WTC11 (cell line): ENCODE data around the gene TCTN3. TPM values are rescaled to one million over a fixed set of nuclear protein-coding genes. Genes with fewer than 3 reads are reported as not detected.
A peak's percentile ranks its signal among the peaks of the same experiment; 100 is the strongest.

Source experiments
- ATAC-seq: fragments of 200-7000 bp; cut with Tn5 transposase; 2 replicates; pipeline ENCODE4 v1.10.0; 2021; ENCODE audit warnings: mild to moderate bottlenecking, moderate library complexity
- CTCF ChIA-PET: fragments of 300-600 bp; sonication (Branson Sonifier 250); formaldehyde crosslinking; loops from one replicate; lab custom pipeline; 2021; ENCODE audit warnings: antibody characterized with exemption; lab: Charles Lee
- POLR2A ChIA-PET: fragments of 350-600 bp; sonication (Branson Sonifier 250); formaldehyde crosslinking; loops from one replicate; lab custom pipeline; 2021; ENCODE audit warnings: antibody characterized with exemption; lab: Charles Lee
- DNase-seq: peaks from one replicate; pipeline ENCODE4 v3.0.0; 2021; ENCODE audit warnings: low spot score
- H3K27ac Mint-ChIP-seq: 2 replicates; pipeline ENCODE4 v1.8.0; 2021; ENCODE audit warnings: mixed read lengths
- H3K27me3 Mint-ChIP-seq: 2 replicates; pipeline ENCODE4 v1.8.0; 2021; ENCODE audit warnings: low read depth, mild to moderate bottlenecking, moderate library complexity, mixed read lengths
- H3K36me3 Mint-ChIP-seq: 2 replicates; pipeline ENCODE4 v1.8.0; 2021; ENCODE audit warnings: mixed read lengths
- H3K4me1 Mint-ChIP-seq: 2 replicates; pipeline ENCODE4 v1.8.0; 2022; ENCODE audit warnings: mixed read lengths
- H3K4me3 Mint-ChIP-seq: 2 replicates; pipeline ENCODE4 v1.8.0; 2021; ENCODE audit warnings: mild to moderate bottlenecking, moderate library complexity, mixed read lengths
- H3K9me3 Mint-ChIP-seq: 2 replicates; pipeline ENCODE4 v1.8.0; 2021; ENCODE audit warnings: mixed read lengths
- ARID4B ChIP-seq: sonication (generic); formaldehyde crosslinking; IDR thresholded peaks from 2 replicates; pipeline ENCODE4 v1.8.0; 2023; ENCODE audit warnings: missing genetic modification reagents, mild to moderate bottlenecking, borderline replicate concordance
- ATF1 ChIP-seq: sonication (generic); formaldehyde crosslinking; IDR thresholded peaks from 2 replicates; pipeline ENCODE4 v1.8.1; 2023; ENCODE audit warnings: mild to moderate bottlenecking, moderate library complexity, missing genetic modification reagents
- ATF6 ChIP-seq: sonication (generic); formaldehyde crosslinking; IDR thresholded peaks from 2 replicates; pipeline ENCODE4 v1.8.1; 2023; ENCODE audit warnings: mild to moderate bottlenecking, missing genetic modification reagents
- E2F5 ChIP-seq: sonication (generic); formaldehyde crosslinking; IDR thresholded peaks from 2 replicates; pipeline ENCODE4 v1.8.1; 2022; ENCODE audit warnings: mild to moderate bottlenecking, moderate library complexity, missing genetic modification reagents
- ERG ChIP-seq: fragments of 250-450 bp; sonication (Bioruptor Pico); IDR thresholded peaks from 2 replicates; pipeline ENCODE4 v1.8.0; 2021; ENCODE audit warnings: mild to moderate bottlenecking
- ESRRA ChIP-seq: sonication (generic); formaldehyde crosslinking; IDR thresholded peaks from 2 replicates; pipeline ENCODE4 v1.8.1; 2022; ENCODE audit warnings: mild to moderate bottlenecking, missing genetic modification reagents, borderline replicate concordance
- FOXP4 ChIP-seq: sonication (generic); formaldehyde crosslinking; IDR thresholded peaks from 2 replicates; pipeline ENCODE4 v1.8.0; 2022; ENCODE audit warnings: mild to moderate bottlenecking, missing genetic modification reagents
- HMGXB4 ChIP-seq: sonication (generic); formaldehyde crosslinking; IDR thresholded peaks from 2 replicates; pipeline ENCODE4 v1.8.1; 2023; ENCODE audit warnings: mild to moderate bottlenecking, moderate library complexity, missing genetic modification reagents
- NFYB ChIP-seq: sonication (generic); formaldehyde crosslinking; conservative IDR thresholded peaks from 2 replicates; pipeline ENCODE4 v1.8.0; 2022; ENCODE audit warnings: low read depth, missing genetic modification reagents
- RORB ChIP-seq: fragments of 250-450 bp; sonication (Bioruptor Pico); IDR thresholded peaks from 2 replicates; pipeline ENCODE4 v1.9.0; 2021; ENCODE audit warnings: mild to moderate bottlenecking
- SMAD4 ChIP-seq: sonication (generic); formaldehyde crosslinking; IDR thresholded peaks from 2 replicates; pipeline ENCODE4 v1.8.0; 2022; ENCODE audit warnings: mild to moderate bottlenecking, missing genetic modification reagents
- ZNF423 ChIP-seq: fragments of 250-450 bp; sonication (Bioruptor Pico); IDR thresholded peaks from 2 replicates; pipeline ENCODE4 v2.1.2; 2022; ENCODE audit warnings: mild to moderate bottlenecking, moderate library complexity
- ZNF532 ChIP-seq: fragments of 250-450 bp; sonication (Bioruptor Pico); IDR thresholded peaks from 2 replicates; pipeline ENCODE4 v1.9.0; 2021; ENCODE audit warnings: mild to moderate bottlenecking, borderline replicate concordance
- total RNA-seq: library from RNA; stranded (reverse); gene quantifications from 3 replicates; pipeline ENCODE4 v1.2.3, GENCODE V29; 2021
- TF ChIP-seq, protein P1 (sequence below): sonication (generic); formaldehyde crosslinking; IDR thresholded peaks from 2 replicates; pipeline ENCODE4 v1.8.1; 2022; ENCODE audit warnings: mild to moderate bottlenecking, missing genetic modification reagents, moderate library complexity, borderline replicate concordance

TCTN3 gene
- total RNA-seq, 1 experiment from 2014 or later: 26.4 TPM

GRCh38 chr10:95742485-95742884 lies 48.8 kb upstream of the TCTN3 start (continued):
- TF ChIP-seq SMAD4 (CRISPR knock-in tag): no peak
- no peak for TF ChIP-seq ARID4B (CRISPR knock-in tag)
- no peak for TF ChIP-seq ATF1
- TF ChIP-seq RORB (CRISPR knock-in tag): no peak
- TF ChIP-seq ESRRA (CRISPR knock-in tag): no peak
- TF ChIP-seq NFYB (CRISPR knock-in tag): no peak
- TF ChIP-seq ERG: no peak
- TF ChIP-seq, all 79 proteins: peak for 0

GRCh38 chr10:95741807-95742467 lies 48.2 kb upstream of the TCTN3 start:
- H3K4me1 Mint-ChIP-seq: peaks cover 21% of the 10 kb centered on the region
- ChIA-PET POLR2A (no interaction called here), CTCF (interaction anchor here (0.7 to 2.1 kb wide), 2 partner anchors 48 to 101 kb away, joined by 3 to 11 read pairs; partner anchors contain the start of gene TCTN3)
- DNase-seq (no peak), ATAC-seq (peak; percentile 90)
- H3K27me3 Mint-ChIP-seq: no peaks in the 10 kb centered on the region
- H3K9me3 Mint-ChIP-seq: no peaks in the 10 kb centered on the region
- H3K4me3 Mint-ChIP-seq: no peak overlapping the region
- H3K27ac Mint-ChIP-seq: no peak overlapping the region
- H3K36me3 Mint-ChIP-seq: no peaks in the 10 kb centered on the region
- no peak for TF ChIP-seq ATF6 (CRISPR knock-in tag)
- TF ChIP-seq, protein P1, sequence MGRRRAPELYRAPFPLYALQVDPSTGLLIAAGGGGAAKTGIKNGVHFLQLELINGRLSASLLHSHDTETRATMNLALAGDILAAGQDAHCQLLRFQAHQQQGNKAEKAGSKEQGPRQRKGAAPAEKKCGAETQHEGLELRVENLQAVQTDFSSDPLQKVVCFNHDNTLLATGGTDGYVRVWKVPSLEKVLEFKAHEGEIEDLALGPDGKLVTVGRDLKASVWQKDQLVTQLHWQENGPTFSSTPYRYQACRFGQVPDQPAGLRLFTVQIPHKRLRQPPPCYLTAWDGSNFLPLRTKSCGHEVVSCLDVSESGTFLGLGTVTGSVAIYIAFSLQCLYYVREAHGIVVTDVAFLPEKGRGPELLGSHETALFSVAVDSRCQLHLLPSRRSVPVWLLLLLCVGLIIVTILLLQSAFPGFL: no peak
- no peak for TF ChIP-seq ERG
- TF ChIP-seq HMGXB4 (CRISPR knock-in tag): no peak
- TF ChIP-seq ZNF532 (CRISPR knock-in tag): no peak
- no peak for TF ChIP-seq ZNF423
- TF ChIP-seq ESRRA (CRISPR knock-in tag): no peak
- no peak for TF ChIP-seq FOXP4 (CRISPR knock-in tag)
- TF ChIP-seq E2F5 (CRISPR knock-in tag): no peak
